ENCODE measurements around the gene TRIM67. TPM values are rescaled to one million over a fixed set of nuclear protein-coding genes. Genes with fewer than 3 reads are reported as not detected.

Gene TRIM67
- total RNA-seq, 1 donor from 2014 or later, result not detected

GRCh38 chr1:231194843-231195516, 33.1 kb downstream of the TRIM67 start:
- POLR2A ChIA-PET, result no interaction called here
- intact Hi-C loops (cut with micrococcal nuclease), result no loop called here

GRCh38 chr1:231196307-231196706, 34.4 kb downstream of the TRIM67 start:
- Mint-ChIP-seq H3K4me1 (no peaks in the 10 kb centered on the region), H3K27me3 (peaks cover 30% of the 10 kb centered on the region), H3K9me3 (no peaks in the 10 kb centered on the region), H3K4me3 (no peak overlapping the region), H3K36me3 (ENCODE audit: low read depth) (no peaks in the 10 kb centered on the region), H3K27ac (no peak overlapping the region)
- TF ChIP-seq, protein P1, sequence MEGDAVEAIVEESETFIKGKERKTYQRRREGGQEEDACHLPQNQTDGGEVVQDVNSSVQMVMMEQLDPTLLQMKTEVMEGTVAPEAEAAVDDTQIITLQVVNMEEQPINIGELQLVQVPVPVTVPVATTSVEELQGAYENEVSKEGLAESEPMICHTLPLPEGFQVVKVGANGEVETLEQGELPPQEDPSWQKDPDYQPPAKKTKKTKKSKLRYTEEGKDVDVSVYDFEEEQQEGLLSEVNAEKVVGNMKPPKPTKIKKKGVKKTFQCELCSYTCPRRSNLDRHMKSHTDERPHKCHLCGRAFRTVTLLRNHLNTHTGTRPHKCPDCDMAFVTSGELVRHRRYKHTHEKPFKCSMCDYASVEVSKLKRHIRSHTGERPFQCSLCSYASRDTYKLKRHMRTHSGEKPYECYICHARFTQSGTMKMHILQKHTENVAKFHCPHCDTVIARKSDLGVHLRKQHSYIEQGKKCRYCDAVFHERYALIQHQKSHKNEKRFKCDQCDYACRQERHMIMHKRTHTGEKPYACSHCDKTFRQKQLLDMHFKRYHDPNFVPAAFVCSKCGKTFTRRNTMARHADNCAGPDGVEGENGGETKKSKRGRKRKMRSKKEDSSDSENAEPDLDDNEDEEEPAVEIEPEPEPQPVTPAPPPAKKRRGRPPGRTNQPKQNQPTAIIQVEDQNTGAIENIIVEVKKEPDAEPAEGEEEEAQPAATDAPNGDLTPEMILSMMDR (IDR thresholded peaks at IDR 0.05), result no peak
- CTCF ChIA-PET, result no interaction called here
- no peak for ATAC-seq (ENCODE audit: low read depth)
- intact Hi-C loops (cut with micrococcal nuclease), result no loop called here
- DNase-seq, result no peak
- POLR2A ChIA-PET, result no interaction called here

More at GRCh38 chr1:231194843-231195516, 33.1 kb downstream of the TRIM67 start:
- Mint-ChIP-seq H3K36me3 (ENCODE audit: low read depth) (no peaks in the 10 kb centered on the region), H3K9me3 (no peaks in the 10 kb centered on the region), H3K4me3 (no peak overlapping the region), H3K4me1 (no peaks in the 10 kb centered on the region), H3K27ac (no peak overlapping the region), H3K27me3 (peaks cover 23% of the 10 kb centered on the region)
- DNase-seq (no peak), ATAC-seq (ENCODE audit: low read depth) (no peak)
- CTCF ChIA-PET, result no interaction called here
- TF ChIP-seq, protein P1 (IDR thresholded peaks at IDR 0.05), result no peak

DNA sequence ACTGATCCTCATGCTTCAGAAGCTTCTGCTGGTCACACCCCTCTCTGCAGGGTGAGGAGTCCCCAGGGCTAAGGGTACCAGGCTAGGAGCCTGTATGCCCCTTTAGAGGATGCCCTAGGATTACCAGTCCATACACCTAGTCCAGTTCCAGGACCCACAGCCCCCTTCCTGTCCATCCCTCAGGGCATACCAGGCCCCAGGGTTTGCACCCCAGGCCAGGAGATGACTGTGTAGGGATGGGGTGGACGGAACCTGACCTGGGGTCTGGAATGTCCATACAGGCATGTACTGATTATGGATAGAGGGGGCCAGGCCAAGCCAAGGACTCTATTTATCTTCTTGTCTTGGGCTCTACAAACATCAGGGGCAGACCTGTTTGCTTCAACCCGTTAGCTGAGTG, 34.9 kb downstream of the TRIM67 start:
- DNase-seq, result no peak
- Mint-ChIP-seq H3K36me3 (ENCODE audit: low read depth) (no peaks in the 10 kb centered on the region), H3K9me3 (no peaks in the 10 kb centered on the region), H3K27ac (no peak overlapping the region), H3K27me3 (peaks cover 34% of the 10 kb centered on the region), H3K4me3 (no peak overlapping the region), H3K4me1 (no peaks in the 10 kb centered on the region)
- TF ChIP-seq, protein P1 (IDR thresholded peaks at IDR 0.05), result no peak
- ChIA-PET POLR2A (no interaction called here), CTCF (no interaction called here)
- intact Hi-C loops (cut with micrococcal nuclease), result no loop called here
- ATAC-seq (ENCODE audit: low read depth), result no peak

DNA sequence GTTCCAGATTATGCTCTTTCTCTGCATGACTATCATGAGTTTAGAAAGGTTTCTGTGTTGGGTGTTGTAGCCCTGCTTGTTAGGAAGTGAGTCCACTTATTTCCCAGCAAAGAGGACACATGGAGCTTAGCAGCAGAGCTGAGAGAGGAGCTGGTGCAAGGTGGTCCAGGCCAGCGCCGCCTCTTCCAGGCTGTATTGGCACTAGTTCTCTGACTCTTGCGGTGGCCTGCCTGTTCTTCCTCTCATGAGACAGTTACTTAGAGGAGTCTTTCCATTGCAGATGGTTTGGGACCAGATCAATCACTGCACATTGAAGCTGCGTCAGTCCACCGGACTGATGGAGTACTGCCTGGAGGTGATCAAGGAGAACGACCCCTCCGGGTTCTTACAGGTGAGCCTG, 38.0 kb downstream of the TRIM67 start:
- intact Hi-C loops (cut with micrococcal nuclease), result no loop called here
- Mint-ChIP-seq H3K27ac (no peak overlapping the region), H3K36me3 (ENCODE audit: low read depth) (no peaks in the 10 kb centered on the region), H3K4me3 (no peak overlapping the region), H3K27me3 (peaks cover 43% of the 10 kb centered on the region), H3K9me3 (no peaks in the 10 kb centered on the region), H3K4me1 (no peaks in the 10 kb centered on the region)
- CTCF ChIA-PET, result no interaction called here
- TF ChIP-seq, protein P1 (IDR thresholded peaks at IDR 0.05), result no peak
- ATAC-seq (ENCODE audit: low read depth) (no peak), DNase-seq (no peak)
- POLR2A ChIA-PET, result no interaction called here

- Mint-ChIP-seq H3K36me3 (ENCODE audit: low read depth) (no peaks in the 10 kb centered on the region), H3K27ac (no peak overlapping the region), H3K4me3 (no peak overlapping the region), H3K9me3 (no peaks in the 10 kb centered on the region), H3K4me1 (no peaks in the 10 kb centered on the region), H3K27me3 (peaks cover 43% of the 10 kb centered on the region)
- ATAC-seq (ENCODE audit: low read depth), result no peak
- ChIA-PET POLR2A (no interaction called here), CTCF (no interaction called here)
- TF ChIP-seq, protein P1 (IDR thresholded peaks at IDR 0.05), result no peak
- intact Hi-C loops (cut with micrococcal nuclease), result no loop called here
- DNase-seq, result no peak
Observed at GRCh38 chr1:231200388-231201031, 38.7 kb downstream of the TRIM67 start.

Data from activated B cell treated with CpG ODN at 0.5 μM for 24 hours (primary cell).